Pancreas (tissue), 10 donors: ENCODE data around the gene ARHGAP22. TPM values are rescaled to one million over a fixed set of nuclear protein-coding genes. Genes with fewer than 3 reads are reported as not detected.

ENCODE experiments used
- ATAC-seq, 4 donors: fragments of 200-7000 bp; cut with Tn5 transposase; one replicate each; pipeline versions ENCODE4 v1.8.0 to v1.9.1; 2020; ENCODE audit warnings: mild to moderate bottlenecking in 4 of 4, moderate library complexity in 4 of 4
- DNase-seq, 6 donors: peaks; one replicate each; pipeline ENCODE4 v3.0.0-alpha.2; 2020
- FAIRE-seq: peaks from 2 replicates; lab custom pipeline; 2012; peaks lifted over from hg19 to GRCh38; lab: Jason Lieb, UNC
- H3K27ac ChIP-seq, 4 donors: fragments of 200-600 bp; sonication (generic); 1 replicate in 3 of 4; 2 replicates in 1 of 4; pipeline versions ENCODE4 v1.5.0 to v1.8.0; 2020
- H3K27me3 ChIP-seq, 4 donors: fragments of 200-600 bp; one replicate each; pipeline ENCODE4 v1.8.0; 2021
- H3K36me3 ChIP-seq, 3 donors: fragments of 200-600 bp; sonication (generic) in 1 of 3; one replicate each; pipeline versions ENCODE4 v1.5.0 to v1.8.0; 2020 to 2021
- H3K4me1 ChIP-seq, 3 donors: fragments of 200-600 bp; one replicate each; pipeline ENCODE4 v1.8.0; 2021
- H3K4me3 ChIP-seq, 4 donors: fragments of 200-600 bp; sonication (generic) in 2 of 4; one replicate each; pipeline versions ENCODE4 v1.5.0 to v1.8.0; 2020 to 2021
- H3K9me3 ChIP-seq, 4 donors: fragments of 200-600 bp; one replicate each; pipeline ENCODE4 v1.8.0; 2021
- WGBS, 2 donors: extraction: QIAGEN DNeasy Blood & Tissue Kit; methylation state at CpG; one replicate each; pipeline ENCODE4 v1.1.7; 2013; 5-methylcytosine and 5-hydroxymethylcytosine counted together
- intact Hi-C, 3 donors: fragments of 100-400 bp; cut with DNase I; formaldehyde crosslinking; loops; one replicate each; pipeline versions ENCODE4 v1.11.1 to v1.14.2; 2022
- polyA plus RNA-seq, 2 donors: library from polyadenylated mRNA; stranded (reverse); fragments of 200-250 nt; gene quantifications; one replicate each; pipeline ENCODE4 v1.2.3, GENCODE V29; 2013
- total RNA-seq, 6 donors: library from RNA; stranded (reverse); fragmentation: NEBNext Ultra II Directional in 4 of 6; extraction: Animal tissue kit (Norgen Biotek cat#: 25700) in 4 of 6; gene quantifications; one replicate each; pipeline versions ENCODE4 v1.2.1 to v1.2.4, GENCODE V29; 2021 to 2023
- TF ChIP-seq, protein P1 (sequence below), 4 donors: fragments of 200-600 bp; sonication (generic) in 3 of 4; IDR thresholded peaks; one replicate each; pipeline versions ENCODE4 v1.5.0 to v1.8.0; 2021; ENCODE audit warnings: antibody characterized with exemption in 4 of 4
- donor health status: healthy with polysubstance abuse.
- donor health status: DM: no; HTN: no; CAD: no; lungs with moderate emphysema.
- donor health status: DM: no; HTN: no; CAD: no.
- donor health status: control.
- donor health status: control.
- donor health status: Bipolar disorder and iron deficiency.
- donor health status: DM: yes; HTN: yes; CAD: no.
- donor health status: DM: no; HTN: no; CAD: no.
- donor health status: DM: no; HTN: no; CAD: no.
- donor health status: DM: yes; HTN: yes; CAD: no.

Gene ARHGAP22
- total and polyA plus RNA-seq, 8 donors, result 1.1 to 6.0 (median 1.9) TPM

DNA sequence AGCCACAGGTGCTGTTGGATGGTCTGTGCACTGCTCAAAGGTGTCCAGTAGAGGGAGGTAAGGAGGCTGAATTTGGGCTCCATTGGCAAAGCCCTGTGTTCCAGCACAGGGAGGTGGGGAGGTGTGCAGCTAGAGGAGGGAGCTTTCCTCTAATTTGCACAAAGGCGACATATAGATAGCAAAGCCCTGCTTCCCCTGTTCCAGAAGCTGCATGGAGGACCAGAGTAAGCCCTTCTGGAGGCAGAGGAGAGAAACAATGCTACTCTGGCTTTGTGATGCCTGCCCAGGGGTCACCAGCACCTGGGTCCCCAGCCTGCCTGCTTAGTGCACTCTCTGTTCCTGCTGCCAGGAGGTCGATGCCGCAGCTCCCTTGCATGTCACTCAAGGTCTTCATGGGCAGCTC, 3.4 kb upstream of the ARHGAP22 start:
- WGBS, 2 donors, result 40 to 50% methylated on average over 3 of the region's 3 CpGs
- Histone ChIP-seq H3K36me3 (no peaks in the 10 kb centered on the region), H3K9me3 (no peaks in the 10 kb centered on the region), H3K27ac (no peak overlapping the region), H3K4me1 (peaks cover 0 to 3% (median 0%) of the 10 kb centered on the region in 3 donors), H3K4me3 (no peak overlapping the region), H3K27me3 (peaks cover 0 to 4% (median 2%) of the 10 kb centered on the region in 4 donors)
- FAIRE-seq (no peak), DNase-seq (peak in 2 of 6 donors; percentile 13 to 52), ATAC-seq (peak; percentile 68 to 82 (median 76))
- intact Hi-C loops, result loop anchor here in 1 of 3 donors (10.0 kb wide), 1 partner anchor 47 kb away; no protein-coding TSS in a partner anchor
- TF ChIP-seq, protein P1, sequence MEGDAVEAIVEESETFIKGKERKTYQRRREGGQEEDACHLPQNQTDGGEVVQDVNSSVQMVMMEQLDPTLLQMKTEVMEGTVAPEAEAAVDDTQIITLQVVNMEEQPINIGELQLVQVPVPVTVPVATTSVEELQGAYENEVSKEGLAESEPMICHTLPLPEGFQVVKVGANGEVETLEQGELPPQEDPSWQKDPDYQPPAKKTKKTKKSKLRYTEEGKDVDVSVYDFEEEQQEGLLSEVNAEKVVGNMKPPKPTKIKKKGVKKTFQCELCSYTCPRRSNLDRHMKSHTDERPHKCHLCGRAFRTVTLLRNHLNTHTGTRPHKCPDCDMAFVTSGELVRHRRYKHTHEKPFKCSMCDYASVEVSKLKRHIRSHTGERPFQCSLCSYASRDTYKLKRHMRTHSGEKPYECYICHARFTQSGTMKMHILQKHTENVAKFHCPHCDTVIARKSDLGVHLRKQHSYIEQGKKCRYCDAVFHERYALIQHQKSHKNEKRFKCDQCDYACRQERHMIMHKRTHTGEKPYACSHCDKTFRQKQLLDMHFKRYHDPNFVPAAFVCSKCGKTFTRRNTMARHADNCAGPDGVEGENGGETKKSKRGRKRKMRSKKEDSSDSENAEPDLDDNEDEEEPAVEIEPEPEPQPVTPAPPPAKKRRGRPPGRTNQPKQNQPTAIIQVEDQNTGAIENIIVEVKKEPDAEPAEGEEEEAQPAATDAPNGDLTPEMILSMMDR (IDR thresholded peaks at IDR 0.05), result peak; percentile 38 to 54 (median 46)

DNA sequence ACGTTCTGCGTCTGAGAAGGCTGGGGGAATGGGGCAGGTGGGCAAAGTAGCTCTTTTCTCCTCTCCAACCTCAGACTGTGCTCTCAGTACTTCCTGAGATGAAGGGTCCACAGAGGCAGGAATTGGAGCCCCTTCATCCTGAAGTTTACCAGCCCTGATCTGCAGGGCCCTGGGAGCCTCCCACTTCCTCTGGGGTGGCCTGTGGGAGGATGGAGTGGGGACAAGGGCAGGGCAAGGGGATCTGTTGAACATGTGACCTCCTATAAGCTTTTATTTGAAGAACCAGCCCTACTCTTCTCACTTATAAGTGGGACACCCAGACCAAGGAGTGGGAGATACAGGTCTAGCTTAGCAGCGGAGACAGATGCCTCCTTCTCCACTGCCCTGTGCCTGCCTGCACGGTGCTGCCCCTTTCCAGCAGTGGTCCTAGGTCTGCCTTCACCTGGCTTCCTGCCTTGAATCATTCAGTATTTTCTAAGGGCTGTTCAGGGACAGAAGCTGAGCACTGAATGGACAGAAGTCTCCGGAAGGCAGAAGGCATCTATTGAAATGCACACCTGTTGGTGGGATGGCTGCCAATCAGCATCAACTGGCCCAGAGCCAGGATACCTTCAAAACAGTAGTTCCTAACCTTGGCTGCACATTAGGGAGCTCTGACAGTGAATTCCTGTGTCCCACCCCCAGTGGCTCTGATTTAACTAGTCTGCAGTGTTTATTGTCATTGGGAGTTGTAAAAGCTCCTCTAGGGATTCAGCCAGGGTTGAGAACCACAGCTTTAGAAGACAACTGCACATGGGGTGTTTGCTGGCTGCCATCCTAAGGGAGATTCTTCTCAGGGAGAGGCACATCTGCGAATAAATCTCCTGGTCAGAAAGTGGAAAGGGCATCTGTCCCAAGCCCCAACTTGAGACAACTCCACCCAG, 2.7 kb upstream of the ARHGAP22 start:
- Histone ChIP-seq H3K36me3 (no peaks in the 10 kb centered on the region), H3K4me3 (no peak overlapping the region), H3K27ac (no peak overlapping the region), H3K27me3 (peaks cover 0 to 7% (median 2%) of the 10 kb centered on the region in 4 donors), H3K9me3 (no peaks in the 10 kb centered on the region), H3K4me1 (peaks cover 0 to 3% (median 0%) of the 10 kb centered on the region in 3 donors)
- DNase-seq, result no peak
- TF ChIP-seq, protein P1 (IDR thresholded peaks at IDR 0.05), result no peak
- intact Hi-C loops, result loop anchor here in 1 of 3 donors (10.0 kb wide), 1 partner anchor 47 kb away; no protein-coding TSS in a partner anchor
- no peak for FAIRE-seq
- peak in 1 of 4 donors; percentile 5 for ATAC-seq
- WGBS, 2 donors, result 60 to 67% methylated on average over 6 of the region's 6 CpGs

DNA sequence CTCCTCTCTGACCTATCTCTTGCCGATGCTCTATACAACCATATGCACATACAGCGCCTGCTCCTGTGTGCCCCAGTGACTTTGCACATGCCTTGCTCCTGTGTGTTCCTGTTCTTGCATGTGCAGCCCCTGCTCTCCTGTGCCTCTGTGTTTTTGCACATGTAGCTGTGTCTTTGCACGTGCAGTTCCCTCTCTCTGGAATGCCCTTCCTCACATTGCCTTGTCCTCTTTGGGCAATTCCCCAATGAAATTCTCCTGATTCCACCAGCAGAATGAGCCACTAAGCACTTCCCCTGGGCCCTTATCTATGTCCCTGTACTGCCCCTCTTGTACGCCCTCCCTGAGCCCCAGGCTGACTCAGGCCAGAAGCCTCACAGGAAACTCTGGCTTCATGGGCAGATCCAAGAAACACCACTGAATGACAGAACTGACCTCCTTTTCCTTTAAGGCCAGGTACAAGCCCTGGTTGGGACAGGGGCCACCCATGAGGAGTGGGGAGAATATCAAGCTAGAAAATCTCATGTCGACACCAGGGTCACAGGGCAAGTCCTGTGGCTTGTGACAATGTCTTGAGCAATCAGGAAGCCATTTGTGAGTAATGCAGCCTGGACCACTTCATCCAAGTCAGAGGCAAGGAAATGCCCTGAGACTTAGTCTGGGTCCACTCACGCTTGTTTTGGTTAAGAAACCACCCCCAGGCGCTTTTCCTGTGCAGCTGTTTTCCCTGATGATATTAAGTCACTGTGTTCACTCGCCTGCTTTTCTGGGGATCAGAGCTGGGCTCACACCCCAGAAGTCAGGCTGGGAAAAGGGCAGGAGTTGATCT, 1.9 kb upstream of the ARHGAP22 start:
- ATAC-seq, result peak in 3 of 4 donors; percentile 42 to 62 (median 48)
- 74 to 82% methylated on average over 8 of the region's 8 CpGs for WGBS, 2 donors
- intact Hi-C loops, result loop anchor here in 1 of 3 donors (10.0 kb wide), 1 partner anchor 48 kb away; no protein-coding TSS in a partner anchor
- Histone ChIP-seq H3K27ac (no peak overlapping the region), H3K4me3 (no peak overlapping the region), H3K27me3 (peaks cover 0 to 8% (median 2%) of the 10 kb centered on the region in 4 donors), H3K9me3 (no peaks in the 10 kb centered on the region), H3K36me3 (no peaks in the 10 kb centered on the region), H3K4me1 (peaks cover 0 to 3% (median 0%) of the 10 kb centered on the region in 3 donors)
- TF ChIP-seq, protein P1 (IDR thresholded peaks at IDR 0.05), result no peak
- no peak for FAIRE-seq
- peak in 1 of 6 donors; percentile 26 for DNase-seq

DNA sequence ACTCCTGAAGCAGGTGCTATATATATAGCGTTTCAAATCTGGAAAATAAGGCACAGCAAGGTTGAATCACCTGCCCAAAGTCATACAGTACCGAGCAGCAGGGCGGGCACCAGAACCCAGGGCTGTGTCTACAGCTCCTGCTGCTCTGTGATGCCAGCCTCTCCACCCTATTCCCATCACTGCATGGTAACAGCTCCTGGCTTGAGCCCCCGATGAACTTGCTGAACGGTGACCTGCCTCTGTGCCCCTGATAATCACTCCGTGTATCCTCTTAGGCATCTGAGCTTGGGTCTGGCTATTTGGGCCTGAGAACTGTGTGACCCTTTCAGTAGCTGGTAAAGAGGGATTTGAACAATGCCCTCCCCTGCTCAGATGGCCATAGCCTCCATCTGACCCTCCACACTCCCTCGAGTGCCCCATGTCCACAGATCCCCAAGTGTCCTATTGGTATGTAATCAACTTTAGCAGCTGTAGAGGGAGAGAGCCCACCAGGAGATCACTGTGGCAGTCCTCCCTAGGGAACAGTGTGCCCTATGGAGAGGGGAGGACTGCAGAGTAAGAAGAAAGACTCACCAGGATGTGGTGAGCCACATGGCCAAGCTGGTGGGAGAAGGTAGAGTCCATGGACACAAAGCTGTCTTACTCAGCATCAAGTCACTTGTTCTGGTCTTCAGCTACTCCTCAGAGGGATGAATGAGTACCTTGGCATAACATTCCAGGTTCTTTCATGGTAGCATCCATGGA, 1.1 kb upstream of the ARHGAP22 start:
- peaks cover 0 to 8% (median 2%) of the 10 kb centered on the region in 4 donors for H3K27me3 ChIP-seq
- intact Hi-C loops, result loop anchor here in 1 of 3 donors (10.0 kb wide), 1 partner anchor 49 kb away; no protein-coding TSS in a partner anchor
- ATAC-seq, result no peak
- H3K4me1 ChIP-seq, result peaks cover 0 to 3% (median 0%) of the 10 kb centered on the region in 3 donors
- no peak for FAIRE-seq
- H3K4me3 ChIP-seq, result no peak overlapping the region
- TF ChIP-seq, protein P1 (IDR thresholded peaks at IDR 0.05), result no peak
- no peaks in the 10 kb centered on the region for H3K9me3 ChIP-seq
- H3K27ac ChIP-seq, result no peak overlapping the region
- 76 to 80% methylated on average over 7 of the region's 7 CpGs for WGBS, 2 donors
- no peaks in the 10 kb centered on the region for H3K36me3 ChIP-seq
- no peak for DNase-seq
